OCI-LY7 (cell line): Measurements from ENCODE around the gene LY86.

Experiments used
- CTCF ChIP-seq: fragments of 200-600 bp; sonication (generic); conservative IDR thresholded peaks from 2 replicates; pipeline ENCODE4 v1.5.1; 2014; ENCODE audit warnings: mild to moderate bottlenecking, antibody characterized with exemption, low read length, moderate library complexity, mixed read lengths
- EZH2phosphoT487 ChIP-seq: fragments of 200-600 bp; sonication (generic); IDR thresholded peaks from 2 replicates; pipeline ENCODE4 v1.6.1; 2018; ENCODE audit warnings: low read depth, borderline replicate concordance, mild to moderate bottlenecking, mixed run types, antibody characterized with exemption, low read length, moderate library complexity, mixed read lengths

DNA sequence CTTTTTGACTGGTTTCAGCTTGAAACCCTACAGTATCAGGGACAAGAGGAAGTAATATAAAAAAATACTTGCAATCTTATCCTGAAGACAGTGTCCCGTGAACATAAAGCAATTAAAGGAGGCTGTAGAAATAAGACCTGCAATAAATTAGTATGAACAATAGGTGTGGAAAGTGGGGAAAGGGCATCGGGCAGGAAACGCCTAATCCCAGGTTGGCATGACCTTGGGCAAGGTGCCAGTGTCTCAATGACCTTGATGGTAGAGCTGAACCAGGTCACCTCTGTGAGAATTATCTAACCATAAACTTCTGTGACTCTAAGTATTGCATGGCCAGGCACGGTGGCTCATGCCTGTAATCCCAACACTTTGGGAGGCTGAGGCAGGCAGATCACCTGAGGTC is 115.2 kb downstream of the LY86 start:
- no peak for TF ChIP-seq CTCF
- TF ChIP-seq EZH2phosphoT487 = no peak
